Measurements from ENCODE around the gene C1QTNF8. TPM values are rescaled to one million over a fixed set of nuclear protein-coding genes. Genes with fewer than 3 reads are reported as not detected.

The C1QTNF8 gene
- total RNA-seq, 2 experiments from 2014 or later: not detected

- H3K4me1 ChIP-seq (ENCODE audit: insufficient read depth, low read length, poor library complexity, severe bottlenecking): no peaks in the 10 kb centered on the region
- H3K9me3 ChIP-seq (ENCODE audit: low read length): no peaks in the 10 kb centered on the region
- no peaks in the 10 kb centered on the region for H3K36me3 ChIP-seq (ENCODE audit: insufficient read depth, low read length)
- CTCF ChIA-PET (ENCODE audit: unreplicated experiment): no interaction called here
- H3K79me2 ChIP-seq (ENCODE audit: insufficient read depth, low read depth, low read length): no peaks in the 10 kb centered on the region
- POLR2A ChIA-PET: no interaction called here
- H3K4me3 ChIP-seq (ENCODE audit: low read depth, low read length, poor library complexity, severe bottlenecking): no peak overlapping the region
- no peak for DNase-seq (ENCODE audit: low spot score)
- intact Hi-C loops (cut with micrococcal nuclease; ENCODE audit: unreplicated experiment): loop anchor here (2.0 kb wide), 1 partner anchor 241 kb away; no protein-coding TSS in a partner anchor
- no peak for TF ChIP-seq EZH2phosphoT487 (IDR thresholded peaks at IDR 0.05; ENCODE audit: borderline replicate concordance, low read depth, low read length)
- no peak for TF ChIP-seq CTCF (conservative IDR thresholded peaks at IDR 0.05; ENCODE audit: low read length)
- no peak overlapping the region for H2AFZ ChIP-seq (ENCODE audit: low read length)
- H3K4me2 ChIP-seq (ENCODE audit: low read length): no peak overlapping the region
- H3K27ac ChIP-seq (ENCODE audit: low read depth, low read length, poor library complexity, severe bottlenecking): no peak overlapping the region
- H4K20me1 ChIP-seq (ENCODE audit: insufficient read depth, low read length): no peaks in the 10 kb centered on the region
- no peaks in the 10 kb centered on the region for H3K9me2 ChIP-seq (ENCODE audit: insufficient read depth, low read length)
- no TSS peak for BruUV-seq (replicated peaks)
Measured at GRCh38 chr16:1053700-1054368, 42.2 kb downstream of the C1QTNF8 start.

- CTCF ChIA-PET (ENCODE audit: unreplicated experiment): no interaction called here
- no TSS peak for BruUV-seq (replicated peaks)
- POLR2A ChIA-PET: no interaction called here
Measured at GRCh38 chr16:1053121-1053521, 42.9 kb downstream of the C1QTNF8 start.

More at GRCh38 chr16:1053121-1053521, 42.9 kb downstream of the C1QTNF8 start:
- Histone ChIP-seq H3K4me1 (ENCODE audit: insufficient read depth, low read length, poor library complexity, severe bottlenecking) (no peaks in the 10 kb centered on the region), H3K4me2 (ENCODE audit: low read length) (no peak overlapping the region), H3K4me3 (ENCODE audit: low read depth, low read length, poor library complexity, severe bottlenecking) (no peak overlapping the region), H2AFZ (ENCODE audit: low read length) (no peak overlapping the region), H4K20me1 (ENCODE audit: insufficient read depth, low read length) (no peaks in the 10 kb centered on the region), H3K79me2 (ENCODE audit: insufficient read depth, low read depth, low read length) (no peaks in the 10 kb centered on the region), H3K27ac (ENCODE audit: low read depth, low read length, poor library complexity, severe bottlenecking) (no peak overlapping the region), H3K9me2 (ENCODE audit: insufficient read depth, low read length) (no peaks in the 10 kb centered on the region), H3K36me3 (ENCODE audit: insufficient read depth, low read length) (no peaks in the 10 kb centered on the region), H3K9me3 (ENCODE audit: low read length) (no peaks in the 10 kb centered on the region)
- DNase-seq (ENCODE audit: low spot score): no peak
- TF ChIP-seq CTCF (conservative IDR thresholded peaks at IDR 0.05; ENCODE audit: low read length) (no peak), EZH2phosphoT487 (IDR thresholded peaks at IDR 0.05; ENCODE audit: borderline replicate concordance, low read depth, low read length) (no peak)
- intact Hi-C loops (cut with micrococcal nuclease; ENCODE audit: unreplicated experiment): no loop called here
